Measurements from ENCODE around the gene NEK1. TPM values are rescaled to one million over a fixed set of nuclear protein-coding genes. Genes with fewer than 3 reads are reported as not detected.

NEK1 gene
- total RNA-seq, 1 experiment from 2014 or later = 12.3 TPM

GRCh38 chr4:169603312-169603711 lies 9.1 kb downstream of the NEK1 start:
- Histone ChIP-seq H3K56ac (ENCODE audit: insufficient read length, low read depth, low read length) (no peak overlapping the region), H3K79me2 (ENCODE audit: insufficient read depth, low read length) (no peaks in the 10 kb centered on the region), H4K5ac (ENCODE audit: insufficient read length, low read depth, low read length) (no peak overlapping the region), H2AFZ (ENCODE audit: low read length) (no peak overlapping the region), H3K27me3 (ENCODE audit: insufficient read depth, low read length) (no peaks in the 10 kb centered on the region), H4K20me1 (ENCODE audit: control insufficient read depth, insufficient read depth, insufficient read length) (no peaks in the 10 kb centered on the region), H4K91ac (ENCODE audit: insufficient read length, low read depth, low read length) (no peak overlapping the region), H2BK5ac (ENCODE audit: insufficient read length, low read length) (no peak overlapping the region), H2BK20ac (ENCODE audit: low read depth, low read length, poor library complexity, severe bottlenecking) (no peak overlapping the region), H3K79me1 (ENCODE audit: insufficient read depth, low read depth, low read length, poor library complexity, severe bottlenecking) (no peaks in the 10 kb centered on the region), H2BK120ac (ENCODE audit: low read depth, low read length, poor library complexity, severe bottlenecking) (no peak overlapping the region), H3K23me2 (ENCODE audit: insufficient read length, low read depth, low read length, poor library complexity, severe bottlenecking) (no peaks in the 10 kb centered on the region), H4K8ac (replicated peaks; ENCODE audit: insufficient read length, low read depth, low read length) (no peak overlapping the region), H3K4ac (ENCODE audit: low read depth, low read length) (no peak overlapping the region), H3K4me1 (ENCODE audit: insufficient read depth, low read length) (no peaks in the 10 kb centered on the region), H3K23ac (ENCODE audit: insufficient read length, low read depth, low read length) (no peak overlapping the region), H3K9me3 (ENCODE audit: control insufficient read depth, low read depth, low read length) (no peaks in the 10 kb centered on the region), H3T11ph (ENCODE audit: low read length) (no peak overlapping the region), H3K9ac (ENCODE audit: extremely low read depth, insufficient read length, low read length) (no peak overlapping the region), H2BK15ac (ENCODE audit: low read depth, low read length) (no peak overlapping the region), H3K4me2 (ENCODE audit: insufficient read depth, insufficient read length, low read length) (no peak overlapping the region), H3K14ac (ENCODE audit: insufficient read depth, low read length) (no peak overlapping the region), H2BK12ac (ENCODE audit: insufficient read length, low read depth, low read length) (no peak overlapping the region), H3K27ac (ENCODE audit: insufficient read length, low read depth, low read length) (no peak overlapping the region), H3K18ac (ENCODE audit: insufficient read length, low read depth, low read length) (no peak overlapping the region), H2AK5ac (ENCODE audit: insufficient read length, low read length) (no peak overlapping the region)
- H3K36me3 Mint-ChIP-seq (ENCODE audit: insufficient read depth in 1 of 3, low read depth in 3 of 3) = peaks cover 2 to 13% (median 2%) of the 10 kb centered on the region in 3 experiments; a peak in 5 of 7 replicates
- no peaks in the 10 kb centered on the region for H3K4me1 Mint-ChIP-seq
- DNase-seq = no peak
- no peaks in the 10 kb centered on the region for H3K27me3 Mint-ChIP-seq (ENCODE audit: low read depth)
- no CpG with 5 or more reads among the region's 2 CpGs for WGBS (ENCODE audit: extremely low coverage, insufficient read length, low lambda C conversion rate)
- H3K27ac Mint-ChIP-seq = no peak overlapping the region
- TF ChIP-seq CTCF (conservative IDR thresholded peaks at IDR 0.05) = no peak
- H3K4me3 Mint-ChIP-seq = no peak overlapping the region
- no peaks in the 10 kb centered on the region for H3K9me3 Mint-ChIP-seq

Data from H9 (cell line).